ENCODE data around the gene GMPS. TPM values are rescaled to one million over a fixed set of nuclear protein-coding genes. Genes with fewer than 3 reads are reported as not detected.

The GMPS gene
- total RNA-seq, 1 experiment from 2014 or later = 137 TPM

GRCh38 chr3:155991212-155991611, 120.8 kb downstream of the GMPS start:
- intact Hi-C loops (cut with micrococcal nuclease; ENCODE audit: unreplicated experiment) (loop anchor here (10.0 kb wide), 3 partner anchors 514 to 1144 kb away; no protein-coding TSS in a partner anchor), in situ Hi-C loops (cut with HindIII; ENCODE audit: low pct_unique_long_range_greater_than_20kb, low sequenced_read_pairs) (no loop called here)
- TF ChIP-seq CTCF (IDR thresholded peaks at IDR 0.05) = no peak
- no peak for TF ChIP-seq TCF7L2 (IDR thresholded peaks at IDR 0.05; ENCODE audit: low read depth, low read length)
- no peak for TF ChIP-seq POLR2AphosphoS5 (IDR thresholded peaks at IDR 0.05; ENCODE audit: low read depth, low read length)
- TF ChIP-seq SIN3A (IDR thresholded peaks at IDR 0.05; ENCODE audit: borderline replicate concordance, insufficient read depth, low read depth, low read length) = no peak
- no peak for TF ChIP-seq REST (IDR thresholded peaks at IDR 0.05; ENCODE audit: insufficient read depth in 1 of 2, low read depth in 2 of 2, low read length in 1 of 2)
- DNase-seq (ENCODE audit: low read depth, low spot score) = no peak
- Histone ChIP-seq H3K4me3 (ENCODE audit: low read depth in 2 of 2, low read length in 2 of 2) (no peak overlapping the region), H3K9me3 (ENCODE audit: control insufficient read depth, insufficient read depth, low read depth, low read length) (no peaks in the 10 kb centered on the region), H3K4me1 (ENCODE audit: control insufficient read depth, insufficient read depth, low read length) (no peaks in the 10 kb centered on the region), H3K27ac (ENCODE audit: low read length) (no peak overlapping the region), H3K36me3 (ENCODE audit: control insufficient read depth, insufficient read depth, low read length) (no peaks in the 10 kb centered on the region), H3K27me3 (ENCODE audit: control insufficient read depth, insufficient read depth, low read length) (peaks cover 6% of the 10 kb centered on the region)
- ChIA-PET CTCF (no interaction called here), POLR2A (no interaction called here)
- ATAC-seq = no peak
- no TSS peak for BruUV-seq (replicated peaks)

GRCh38 chr3:155991847-155992246, 121.4 kb downstream of the GMPS start:
- DNase-seq (ENCODE audit: low read depth, low spot score) (no peak), ATAC-seq (no peak)
- no peaks in the 10 kb centered on the region for H3K9me3 ChIP-seq (ENCODE audit: control insufficient read depth, insufficient read depth, low read depth, low read length)
- CTCF ChIA-PET = no interaction called here
- H3K27ac ChIP-seq (ENCODE audit: low read length) = no peak overlapping the region
- POLR2A ChIA-PET = no interaction called here
- intact Hi-C loops (cut with micrococcal nuclease; ENCODE audit: unreplicated experiment) (loop anchor here (10.0 kb wide), 3 partner anchors 513 to 1143 kb away; no protein-coding TSS in a partner anchor), in situ Hi-C loops (cut with HindIII; ENCODE audit: low pct_unique_long_range_greater_than_20kb, low sequenced_read_pairs) (no loop called here)
- H3K4me1 ChIP-seq (ENCODE audit: control insufficient read depth, insufficient read depth, low read length) = no peaks in the 10 kb centered on the region
- TF ChIP-seq CTCF (IDR thresholded peaks at IDR 0.05) = no peak
- no peak for TF ChIP-seq REST (IDR thresholded peaks at IDR 0.05; ENCODE audit: insufficient read depth in 1 of 2, low read depth in 2 of 2, low read length in 1 of 2)
- no peak for TF ChIP-seq TCF7L2 (IDR thresholded peaks at IDR 0.05; ENCODE audit: low read depth, low read length)
- TF ChIP-seq SIN3A (IDR thresholded peaks at IDR 0.05; ENCODE audit: borderline replicate concordance, insufficient read depth, low read depth, low read length) = no peak
- no peak for TF ChIP-seq POLR2AphosphoS5 (IDR thresholded peaks at IDR 0.05; ENCODE audit: low read depth, low read length)
- H3K4me3 ChIP-seq (ENCODE audit: low read depth in 2 of 2, low read length in 2 of 2) = no peak overlapping the region
- no peaks in the 10 kb centered on the region for H3K36me3 ChIP-seq (ENCODE audit: control insufficient read depth, insufficient read depth, low read length)
- BruUV-seq (replicated peaks) = no TSS peak
- H3K27me3 ChIP-seq (ENCODE audit: control insufficient read depth, insufficient read depth, low read length) = peaks cover 6% of the 10 kb centered on the region

Other genes starting within 250 kb of the GMPS start
- gene PLCH1, start 125.6 kb upstream of the GMPS start, total RNA-seq (2021; ENCODE audit: unreplicated experiment) = 0.03 TPM
- gene C3orf33, start 64.4 kb upstream of the GMPS start, total RNA-seq (2021; ENCODE audit: unreplicated experiment) = 3.2 TPM
- 27.2 TPM for gene SLC33A1, start 16.2 kb upstream of the GMPS start, total RNA-seq (2021; ENCODE audit: unreplicated experiment)
- gene KCNAB1, start 249.9 kb downstream of the GMPS start, total RNA-seq (2021; ENCODE audit: unreplicated experiment) = not detected

Data from Panc1 (cell line).